Activated naive CD4-positive, alpha-beta T cell treated with anti-CD3 and anti-CD28 coated beads, Interleukin-2, amount 10 ng/mL, durations not matched to agents 7 days and 5 days (primary cell): ENCODE data around the gene GPR35.
A peak's percentile ranks its signal among the peaks of the same experiment; 100 is the strongest.

ENCODE experiments used
- CTCF ChIA-PET: fragments of 350-600 bp; sonication (Branson Sonifier 250); formaldehyde crosslinking; loops from one replicate; lab custom pipeline; 2021; ENCODE audit warnings: antibody characterized with exemption; lab: Charles Lee
- DNase-seq: peaks from one replicate; pipeline ENCODE4 v3.0.0-alpha.2; 2020
- H3K27ac Mint-ChIP-seq: one replicate; pipeline ENCODE4 v1.8.0; 2021; ENCODE audit warnings: mild to moderate bottlenecking, moderate library complexity, mixed read lengths
- H3K27me3 Mint-ChIP-seq: one replicate; pipeline ENCODE4 v1.8.0; 2021; ENCODE audit warnings: mild to moderate bottlenecking, mixed read lengths
- H3K36me3 Mint-ChIP-seq: one replicate; pipeline ENCODE4 v1.8.0; 2021; ENCODE audit warnings: mixed read lengths
- H3K4me1 Mint-ChIP-seq: one replicate; pipeline ENCODE4 v1.8.0; 2021; ENCODE audit warnings: mixed read lengths
- H3K4me3 Mint-ChIP-seq: one replicate; pipeline ENCODE4 v1.8.0; 2021; ENCODE audit warnings: mild to moderate bottlenecking, moderate library complexity, mixed read lengths
- H3K9me3 Mint-ChIP-seq: one replicate; pipeline ENCODE4 v1.8.0; 2021; ENCODE audit warnings: mixed read lengths

Gene GPR35

GRCh38 chr2:240628507-240628807 lies 3.2 kb downstream of the GPR35 start:
- CTCF ChIA-PET, result no interaction called here
- peak; percentile 19 for DNase-seq
- H3K9me3 Mint-ChIP-seq, result peaks cover 10% of the 10 kb centered on the region
- H3K36me3 Mint-ChIP-seq, result no peaks in the 10 kb centered on the region
- no peak overlapping the region for H3K4me3 Mint-ChIP-seq
- no peak overlapping the region for H3K27ac Mint-ChIP-seq
- peaks cover 6% of the 10 kb centered on the region for H3K27me3 Mint-ChIP-seq
- H3K4me1 Mint-ChIP-seq, result peaks cover 33% of the 10 kb centered on the region

GRCh38 chr2:240628808-240629618 lies 3.7 kb downstream of the GPR35 start:
- Mint-ChIP-seq H3K36me3 (no peaks in the 10 kb centered on the region), H3K27ac (no peak overlapping the region), H3K27me3 (peaks cover 6% of the 10 kb centered on the region), H3K4me1 (peaks cover 29% of the 10 kb centered on the region), H3K4me3 (no peak overlapping the region), H3K9me3 (peaks cover 14% of the 10 kb centered on the region)
- peak; percentile 17 for DNase-seq
- CTCF ChIA-PET, result interaction anchor here (1.0 kb wide), 1 partner anchor 63 kb away, joined by 3 read pairs; no protein-coding TSS in a partner anchor

- Mint-ChIP-seq H3K36me3 (no peaks in the 10 kb centered on the region), H3K4me3 (no peak overlapping the region), H3K9me3 (peaks cover 18% of the 10 kb centered on the region), H3K27me3 (peaks cover 6% of the 10 kb centered on the region), H3K27ac (no peak overlapping the region), H3K4me1 (peaks cover 23% of the 10 kb centered on the region)
- no peak for DNase-seq
- CTCF ChIA-PET, result interaction anchor here (1.0 kb wide), 1 partner anchor 64 kb away, joined by 3 read pairs; no protein-coding TSS in a partner anchor
Measured at GRCh38 chr2:240629619-240629967, 4.3 kb downstream of the GPR35 start.

- Mint-ChIP-seq H3K9me3 (peaks cover 21% of the 10 kb centered on the region), H3K27ac (no peak overlapping the region), H3K27me3 (peaks cover 2% of the 10 kb centered on the region), H3K36me3 (no peaks in the 10 kb centered on the region), H3K4me1 (peaks cover 18% of the 10 kb centered on the region), H3K4me3 (no peak overlapping the region)
- CTCF ChIA-PET, result interaction anchor here (0.7 to 1.0 kb wide), 2 partner anchors 58 to 65 kb away, joined by 3 read pairs; no protein-coding TSS in a partner anchor
- DNase-seq, result peak; percentile 17
Measured at GRCh38 chr2:240629968-240630770, 4.9 kb downstream of the GPR35 start.

- Mint-ChIP-seq H3K9me3 (peaks cover 21% of the 10 kb centered on the region), H3K27ac (no peak overlapping the region), H3K4me1 (peaks cover 11% of the 10 kb centered on the region), H3K27me3 (no peaks in the 10 kb centered on the region), H3K36me3 (no peaks in the 10 kb centered on the region), H3K4me3 (no peak overlapping the region)
- CTCF ChIA-PET, result interaction anchor here (0.7 kb wide), 1 partner anchor 57 kb away, joined by 3 read pairs; no protein-coding TSS in a partner anchor
- DNase-seq, result peak; percentile 18
Measured at GRCh38 chr2:240630771-240631547, 5.7 kb downstream of the GPR35 start.

GRCh38 chr2:240631548-240632305 lies 6.4 kb downstream of the GPR35 start:
- Mint-ChIP-seq H3K4me3 (no peak overlapping the region), H3K9me3 (peaks cover 21% of the 10 kb centered on the region), H3K27me3 (no peaks in the 10 kb centered on the region), H3K27ac (no peak overlapping the region), H3K36me3 (no peaks in the 10 kb centered on the region), H3K4me1 (peaks cover 7% of the 10 kb centered on the region)
- CTCF ChIA-PET, result no interaction called here
- peak; percentile 18 for DNase-seq

GRCh38 chr2:240632306-240632721 lies 7.0 kb downstream of the GPR35 start:
- Mint-ChIP-seq H3K9me3 (peaks cover 21% of the 10 kb centered on the region), H3K27ac (no peak overlapping the region), H3K36me3 (no peaks in the 10 kb centered on the region), H3K4me3 (no peak overlapping the region), H3K4me1 (peaks cover 1% of the 10 kb centered on the region), H3K27me3 (peaks cover 3% of the 10 kb centered on the region)
- peak; percentile 11 for DNase-seq
- CTCF ChIA-PET, result no interaction called here

GRCh38 chr2:240635121-240635997 lies 10.1 kb downstream of the GPR35 start:
- H3K4me3 Mint-ChIP-seq, result no peak overlapping the region
- no peaks in the 10 kb centered on the region for H3K4me1 Mint-ChIP-seq
- no peaks in the 10 kb centered on the region for H3K36me3 Mint-ChIP-seq
- peaks cover 27% of the 10 kb centered on the region for H3K9me3 Mint-ChIP-seq
- H3K27ac Mint-ChIP-seq, result no peak overlapping the region
- CTCF ChIA-PET, result no interaction called here
- peaks cover 11% of the 10 kb centered on the region for H3K27me3 Mint-ChIP-seq
- DNase-seq, result no peak

- CTCF ChIA-PET, result no interaction called here
- no peaks in the 10 kb centered on the region for H3K4me1 Mint-ChIP-seq
- no peak for DNase-seq
- H3K27ac Mint-ChIP-seq, result no peak overlapping the region
- peaks cover 27% of the 10 kb centered on the region for H3K9me3 Mint-ChIP-seq
- H3K27me3 Mint-ChIP-seq, result peaks cover 11% of the 10 kb centered on the region
- H3K4me3 Mint-ChIP-seq, result no peak overlapping the region
- H3K36me3 Mint-ChIP-seq, result no peaks in the 10 kb centered on the region
Measured at GRCh38 chr2:240635998-240636547, 10.8 kb downstream of the GPR35 start.

- H3K4me3 Mint-ChIP-seq, result no peak overlapping the region
- CTCF ChIA-PET, result no interaction called here
- peaks cover 27% of the 10 kb centered on the region for H3K9me3 Mint-ChIP-seq
- no peak for DNase-seq
- H3K4me1 Mint-ChIP-seq, result no peaks in the 10 kb centered on the region
- H3K27me3 Mint-ChIP-seq, result peaks cover 11% of the 10 kb centered on the region
- peak overlapping the region; percentile 58 for H3K27ac Mint-ChIP-seq
- no peaks in the 10 kb centered on the region for H3K36me3 Mint-ChIP-seq
Measured at GRCh38 chr2:240636563-240637115, 11.4 kb downstream of the GPR35 start.

- Mint-ChIP-seq H3K27ac (no peak overlapping the region), H3K36me3 (no peaks in the 10 kb centered on the region), H3K4me3 (no peak overlapping the region), H3K4me1 (no peaks in the 10 kb centered on the region), H3K27me3 (peaks cover 11% of the 10 kb centered on the region), H3K9me3 (peaks cover 25% of the 10 kb centered on the region)
- DNase-seq, result no peak
- CTCF ChIA-PET, result no interaction called here
Measured at GRCh38 chr2:240637116-240637900, 12.0 kb downstream of the GPR35 start.

GRCh38 chr2:240637901-240638345 lies 12.6 kb downstream of the GPR35 start:
- CTCF ChIA-PET, result no interaction called here
- no peak for DNase-seq
- H3K27me3 Mint-ChIP-seq, result peaks cover 11% of the 10 kb centered on the region
- H3K36me3 Mint-ChIP-seq, result no peaks in the 10 kb centered on the region
- H3K9me3 Mint-ChIP-seq, result peaks cover 22% of the 10 kb centered on the region
- no peak overlapping the region for H3K4me3 Mint-ChIP-seq
- H3K4me1 Mint-ChIP-seq, result no peaks in the 10 kb centered on the region
- H3K27ac Mint-ChIP-seq, result no peak overlapping the region
